Measurements from ENCODE around the gene AGBL1. TPM values are rescaled to one million over a fixed set of nuclear protein-coding genes. Genes with fewer than 3 reads are reported as not detected.
A peak's percentile ranks its signal among the peaks of the same experiment; 100 is the strongest.

Gene AGBL1
- total and polyA plus RNA-seq, 4 donors, result 0.08 to 147 (median 4.7) TPM

DNA sequence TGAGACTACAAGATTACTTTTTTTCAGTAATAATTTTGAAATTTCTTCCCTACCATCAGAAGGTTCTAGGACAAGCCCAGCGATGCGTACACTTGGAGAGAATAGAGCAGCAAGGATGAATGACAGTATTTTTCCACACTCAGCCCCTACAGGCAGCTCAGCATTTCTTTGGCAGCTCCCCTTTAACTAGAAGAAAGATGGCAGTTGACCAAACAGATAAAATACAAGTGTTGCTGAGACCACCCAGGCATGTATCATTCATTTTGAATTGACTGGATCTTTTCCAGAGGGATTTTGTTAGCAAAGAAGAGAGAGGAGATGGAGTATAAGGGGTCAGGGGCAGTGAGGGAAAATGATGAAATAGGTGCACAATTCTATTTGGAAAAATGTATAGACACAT is 761.3 kb downstream of the AGBL1 start:
- Histone ChIP-seq H3K4me1 (ENCODE audit: control insufficient read depth in 5 of 5, insufficient read depth in 5 of 5, low read length in 5 of 5) (peaks cover 0 to 45% (median 0%) of the 10 kb centered on the region in 5 donors), H3K27me3 (ENCODE audit: control insufficient read depth in 3 of 3, insufficient read depth in 3 of 3, low read length in 2 of 3) (no peaks in the 10 kb centered on the region), H3K9ac (ENCODE audit: insufficient read depth in 1 of 2, low read length in 2 of 2) (no peak overlapping the region), H3K4me3 (no peak overlapping the region), H3K36me3 (ENCODE audit: control insufficient read depth in 4 of 4, insufficient read depth in 4 of 4, low read length in 4 of 4) (no peaks in the 10 kb centered on the region), H3K9me3 (ENCODE audit: control insufficient read depth in 4 of 4, insufficient read depth in 3 of 4, low read length in 3 of 4) (no peaks in the 10 kb centered on the region), H3K27ac (ENCODE audit: low read depth in 1 of 2, low read length in 1 of 2) (no peak overlapping the region)
- TF ChIP-seq, protein P1, sequence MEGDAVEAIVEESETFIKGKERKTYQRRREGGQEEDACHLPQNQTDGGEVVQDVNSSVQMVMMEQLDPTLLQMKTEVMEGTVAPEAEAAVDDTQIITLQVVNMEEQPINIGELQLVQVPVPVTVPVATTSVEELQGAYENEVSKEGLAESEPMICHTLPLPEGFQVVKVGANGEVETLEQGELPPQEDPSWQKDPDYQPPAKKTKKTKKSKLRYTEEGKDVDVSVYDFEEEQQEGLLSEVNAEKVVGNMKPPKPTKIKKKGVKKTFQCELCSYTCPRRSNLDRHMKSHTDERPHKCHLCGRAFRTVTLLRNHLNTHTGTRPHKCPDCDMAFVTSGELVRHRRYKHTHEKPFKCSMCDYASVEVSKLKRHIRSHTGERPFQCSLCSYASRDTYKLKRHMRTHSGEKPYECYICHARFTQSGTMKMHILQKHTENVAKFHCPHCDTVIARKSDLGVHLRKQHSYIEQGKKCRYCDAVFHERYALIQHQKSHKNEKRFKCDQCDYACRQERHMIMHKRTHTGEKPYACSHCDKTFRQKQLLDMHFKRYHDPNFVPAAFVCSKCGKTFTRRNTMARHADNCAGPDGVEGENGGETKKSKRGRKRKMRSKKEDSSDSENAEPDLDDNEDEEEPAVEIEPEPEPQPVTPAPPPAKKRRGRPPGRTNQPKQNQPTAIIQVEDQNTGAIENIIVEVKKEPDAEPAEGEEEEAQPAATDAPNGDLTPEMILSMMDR (IDR thresholded peaks at IDR 0.05; ENCODE audit: control extremely low read depth, extremely low read depth), result no peak
- ATAC-seq (ENCODE audit: insufficient read depth, low FRiP score) (no peak), DNase-seq (peak; percentile 61 to 94 (median 90))
- whole genome bisulfite sequencing, 2 donors, result 41 to 44% methylated on average over 2 of the region's 2 CpGs

DNA sequence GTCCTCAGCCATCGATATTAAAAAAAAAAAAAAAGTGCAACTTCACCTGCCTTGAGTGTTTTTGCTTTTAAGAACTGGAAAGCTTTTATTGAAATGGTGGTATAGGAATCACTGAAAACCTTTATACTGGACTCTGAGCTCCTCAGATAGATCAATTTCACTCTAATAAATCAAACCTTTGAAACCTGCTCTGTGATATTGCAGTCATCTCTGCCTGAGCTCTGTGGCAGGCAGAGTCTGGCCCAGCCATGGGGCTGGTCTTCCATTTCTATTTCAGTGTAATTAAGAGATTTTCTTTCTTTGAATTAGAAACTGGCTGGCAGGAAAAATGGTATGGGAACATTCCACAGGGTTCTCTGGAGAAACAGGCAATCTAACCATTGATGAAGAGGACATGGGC is 762.5 kb downstream of the AGBL1 start:
- Histone ChIP-seq H3K36me3 (ENCODE audit: control insufficient read depth in 4 of 4, insufficient read depth in 4 of 4, low read length in 4 of 4) (no peaks in the 10 kb centered on the region), H3K9me3 (ENCODE audit: control insufficient read depth in 4 of 4, insufficient read depth in 3 of 4, low read length in 3 of 4) (no peaks in the 10 kb centered on the region), H3K4me1 (ENCODE audit: control insufficient read depth in 5 of 5, insufficient read depth in 5 of 5, low read length in 5 of 5) (peaks cover 0 to 33% (median 0%) of the 10 kb centered on the region in 5 donors), H3K27me3 (ENCODE audit: control insufficient read depth in 3 of 3, insufficient read depth in 3 of 3, low read length in 2 of 3) (no peaks in the 10 kb centered on the region), H3K27ac (ENCODE audit: low read depth in 1 of 2, low read length in 1 of 2) (no peak overlapping the region), H3K4me3 (no peak overlapping the region), H3K9ac (ENCODE audit: insufficient read depth in 1 of 2, low read length in 2 of 2) (no peak overlapping the region)
- TF ChIP-seq, protein P1 (IDR thresholded peaks at IDR 0.05; ENCODE audit: control extremely low read depth, extremely low read depth), result no peak
- no peak for ATAC-seq (ENCODE audit: insufficient read depth, low FRiP score)
- 81 to 97% methylated on average over 1 of the region's 1 CpG for WGBS, 2 donors
- DNase-seq, result no peak

DNA sequence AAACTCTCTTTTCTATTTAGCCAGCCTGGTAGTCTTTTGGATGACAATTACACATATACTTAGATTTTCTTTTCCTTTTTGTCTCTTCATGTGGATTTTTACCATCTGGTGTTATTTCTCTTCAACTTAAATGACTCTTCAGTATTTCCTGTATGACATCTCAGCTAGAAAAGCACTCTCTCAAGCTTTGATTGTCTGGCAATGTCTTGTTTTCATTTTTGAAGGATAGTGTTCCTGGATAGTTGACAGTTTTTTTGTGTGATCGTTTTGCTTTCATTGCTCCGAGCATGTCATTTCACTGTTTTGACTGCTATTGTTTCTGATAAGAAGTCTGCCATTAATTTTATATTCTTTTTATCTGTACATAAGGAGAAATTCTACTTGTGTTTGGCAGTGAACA is 766.4 kb downstream of the AGBL1 start:
- H3K9me3 ChIP-seq (ENCODE audit: control insufficient read depth in 4 of 4, insufficient read depth in 3 of 4, low read length in 3 of 4), result no peaks in the 10 kb centered on the region
- DNase-seq (no peak), ATAC-seq (ENCODE audit: insufficient read depth, low FRiP score) (no peak)
- H3K27me3 ChIP-seq (ENCODE audit: control insufficient read depth in 3 of 3, insufficient read depth in 3 of 3, low read length in 2 of 3), result no peaks in the 10 kb centered on the region
- H3K36me3 ChIP-seq (ENCODE audit: control insufficient read depth in 4 of 4, insufficient read depth in 4 of 4, low read length in 4 of 4), result no peaks in the 10 kb centered on the region
- peaks cover 0 to 2% (median 0%) of the 10 kb centered on the region in 5 donors for H3K4me1 ChIP-seq (ENCODE audit: control insufficient read depth in 5 of 5, insufficient read depth in 5 of 5, low read length in 5 of 5)
- WGBS, 2 donors, result 65 to 75% methylated on average over 2 of the region's 2 CpGs
- H3K4me3 ChIP-seq, result no peak overlapping the region
- TF ChIP-seq, protein P1 (IDR thresholded peaks at IDR 0.05; ENCODE audit: control extremely low read depth, extremely low read depth), result no peak
- H3K9ac ChIP-seq (ENCODE audit: insufficient read depth in 1 of 2, low read length in 2 of 2), result no peak overlapping the region
- no peak overlapping the region for H3K27ac ChIP-seq (ENCODE audit: low read depth in 1 of 2, low read length in 1 of 2)

DNA sequence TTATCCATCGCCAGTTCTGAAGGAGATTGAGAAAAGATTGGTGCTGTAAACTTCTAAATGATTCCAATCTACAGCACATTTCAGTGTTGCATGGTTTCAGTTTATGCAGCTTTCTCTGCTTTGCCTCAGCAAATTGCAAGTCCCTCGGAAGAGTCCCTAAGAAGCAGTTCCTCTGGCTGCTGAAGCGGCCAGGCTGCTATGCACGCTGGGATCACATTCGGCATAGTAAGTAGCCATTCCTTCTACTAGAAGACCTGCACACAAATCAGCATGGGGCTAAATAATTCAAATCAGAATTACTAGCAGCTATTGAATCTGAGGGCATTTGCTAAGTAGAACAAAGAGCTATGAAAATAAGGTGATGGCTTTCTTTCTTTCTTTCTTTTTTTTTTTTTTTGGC is 769.5 kb downstream of the AGBL1 start:
- no peak overlapping the region for H3K4me3 ChIP-seq
- TF ChIP-seq, protein P1 (IDR thresholded peaks at IDR 0.05; ENCODE audit: control extremely low read depth, extremely low read depth), result no peak
- H3K27me3 ChIP-seq (ENCODE audit: control insufficient read depth in 3 of 3, insufficient read depth in 3 of 3, low read length in 2 of 3), result no peaks in the 10 kb centered on the region
- ATAC-seq (ENCODE audit: insufficient read depth, low FRiP score) (no peak), DNase-seq (no peak)
- H3K36me3 ChIP-seq (ENCODE audit: control insufficient read depth in 4 of 4, insufficient read depth in 4 of 4, low read length in 4 of 4), result no peaks in the 10 kb centered on the region
- WGBS, 2 donors, result 87 to 93% methylated on average over 5 of the region's 5 CpGs
- H3K27ac ChIP-seq (ENCODE audit: low read depth in 1 of 2, low read length in 1 of 2), result no peak overlapping the region
- peaks cover 0 to 3% (median 1%) of the 10 kb centered on the region in 5 donors for H3K4me1 ChIP-seq (ENCODE audit: control insufficient read depth in 5 of 5, insufficient read depth in 5 of 5, low read length in 5 of 5)
- no peak overlapping the region for H3K9ac ChIP-seq (ENCODE audit: insufficient read depth in 1 of 2, low read length in 2 of 2)
- no peaks in the 10 kb centered on the region for H3K9me3 ChIP-seq (ENCODE audit: control insufficient read depth in 4 of 4, insufficient read depth in 3 of 4, low read length in 3 of 4)
